A549 (cell line): ENCODE measurements around the gene AMIGO3.

Source experiments
- EP300 ChIP-seq, 2 experiments: fragments of >200 bp; sonication (Bioruptor Twin); formaldehyde crosslinking; IDR thresholded peaks; 2 replicates in 1 of 2; 3 replicates in 1 of 2; pipeline ENCODE4 v1.6.1; 2016 to 2017
- ESRRA ChIP-seq: fragments of 150-350 bp; IDR thresholded peaks from 2 replicates; pipeline ENCODE4 v1.6.1; 2014; ENCODE audit warnings: mild to moderate bottlenecking, low read length, borderline replicate concordance
- FOSL2 ChIP-seq, 2 experiments: fragments of 450-650 bp in 1 of 2; fragments of >200 bp in 1 of 2; sonication (Bioruptor Twin) in 1 of 2; formaldehyde crosslinking; IDR thresholded peaks; 2 replicates each; pipeline versions ENCODE4 v1.5.0 to v1.6.1; 2016 to 2020; ENCODE audit warnings: mild to moderate bottlenecking in 1 of 2, moderate library complexity in 1 of 2
- JUN ChIP-seq, 2 experiments: fragments of >200 bp; sonication (Bioruptor Twin); formaldehyde crosslinking; IDR thresholded peaks; 2 replicates in 1 of 2; 3 replicates in 1 of 2; pipeline ENCODE4 v1.6.1; 2016 to 2017
- NPAS2 ChIP-seq: fragments of 250-450 bp; sonication (Bioruptor Pico); IDR thresholded peaks from 2 replicates; pipeline ENCODE4 v1.8.0; 2022; ENCODE audit warnings: mild to moderate bottlenecking, moderate library complexity, borderline replicate concordance
- POLR2A ChIP-seq: IDR thresholded peaks from 2 replicates; pipeline ENCODE4 v1.6.1; 2012; ENCODE audit warnings: mild to moderate bottlenecking, low read length
- TF ChIP-seq, protein P1 (sequence below): fragments of >200 bp; sonication (Bioruptor Twin); formaldehyde crosslinking; IDR thresholded peaks from 3 replicates; pipeline ENCODE4 v1.5.1; 2016

DNA sequence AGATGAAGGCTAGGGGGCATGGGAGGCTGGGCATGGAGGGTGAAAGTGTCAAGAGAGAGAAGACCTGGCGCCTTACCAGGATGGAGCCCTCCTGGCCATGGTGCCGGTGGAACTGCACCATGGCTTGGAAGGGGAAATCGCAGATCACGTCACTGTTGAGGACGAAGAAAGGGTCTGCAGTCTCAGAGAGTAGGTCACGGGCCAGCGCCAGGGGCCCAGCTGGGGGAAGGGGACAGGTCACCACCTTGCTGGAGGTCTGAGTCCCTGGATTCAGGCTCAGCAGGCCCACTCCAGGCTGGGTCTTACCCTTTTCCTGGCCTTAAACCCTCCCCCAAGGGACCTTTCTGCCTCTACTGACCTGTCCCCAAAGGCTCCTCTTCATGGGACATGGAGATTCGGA is 3.4 kb upstream of the AMIGO3 start:
- TF ChIP-seq JUN (IDR thresholded peaks at IDR 0.05) (no peak), NPAS2 (no peak), ESRRA (no peak), EP300 (IDR thresholded peaks at IDR 0.05) (no peak), POLR2A (no peak), FOSL2 (IDR thresholded peaks at IDR 0.05) (no peak), FOSL2 (CRISPR knock-in tag; IDR thresholded peaks at IDR 0.05) (no peak)
- TF ChIP-seq, protein P1, sequence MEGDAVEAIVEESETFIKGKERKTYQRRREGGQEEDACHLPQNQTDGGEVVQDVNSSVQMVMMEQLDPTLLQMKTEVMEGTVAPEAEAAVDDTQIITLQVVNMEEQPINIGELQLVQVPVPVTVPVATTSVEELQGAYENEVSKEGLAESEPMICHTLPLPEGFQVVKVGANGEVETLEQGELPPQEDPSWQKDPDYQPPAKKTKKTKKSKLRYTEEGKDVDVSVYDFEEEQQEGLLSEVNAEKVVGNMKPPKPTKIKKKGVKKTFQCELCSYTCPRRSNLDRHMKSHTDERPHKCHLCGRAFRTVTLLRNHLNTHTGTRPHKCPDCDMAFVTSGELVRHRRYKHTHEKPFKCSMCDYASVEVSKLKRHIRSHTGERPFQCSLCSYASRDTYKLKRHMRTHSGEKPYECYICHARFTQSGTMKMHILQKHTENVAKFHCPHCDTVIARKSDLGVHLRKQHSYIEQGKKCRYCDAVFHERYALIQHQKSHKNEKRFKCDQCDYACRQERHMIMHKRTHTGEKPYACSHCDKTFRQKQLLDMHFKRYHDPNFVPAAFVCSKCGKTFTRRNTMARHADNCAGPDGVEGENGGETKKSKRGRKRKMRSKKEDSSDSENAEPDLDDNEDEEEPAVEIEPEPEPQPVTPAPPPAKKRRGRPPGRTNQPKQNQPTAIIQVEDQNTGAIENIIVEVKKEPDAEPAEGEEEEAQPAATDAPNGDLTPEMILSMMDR, result no peak
